GM12878 (cell line): ENCODE measurements around the gene SMG6. TPM values are rescaled to one million over a fixed set of nuclear protein-coding genes. Genes with fewer than 3 reads are reported as not detected.

Experiments
- ATAC-seq: fragments of 200-7000 bp; cut with Tn5 transposase; 3 replicates; pipeline ENCODE4 v1.9.1; 2020; ENCODE audit warnings: mild to moderate bottlenecking, moderate library complexity
- BruUV-seq: library from RNA; stranded (reverse); fragments of 400-500 nt; replicated peaks from 2 replicates; lab custom pipeline; 2021; lab: Mats Ljungman, UMichigan
- CTCF ChIA-PET: fragments of 300-600 bp; sonication (Branson Sonifier 250); formaldehyde crosslinking; extraction: SDS; loops from one replicate; lab custom pipeline; 2021; ENCODE audit warnings: inconsistent platforms; lab: Yijun Ruan, JAX
- POLR2A ChIA-PET: fragments of 350-600 bp; formaldehyde crosslinking; extraction: SDS; loops from one replicate; lab custom pipeline; 2021; ENCODE audit warnings: inconsistent platforms; lab: Charles Lee
- RAD21 ChIA-PET: fragments of 300-600 bp; sonication (Branson Sonifier 250); formaldehyde crosslinking; loops from one replicate; lab custom pipeline; 2023; ENCODE audit warnings: antibody characterized with exemption; ENCODE audit not compliant: unreplicated experiment; lab: Charles Lee
- SMC1A ChIA-PET: fragments of 300-600 bp; sonication (Branson Sonifier 250); formaldehyde crosslinking; loops from one replicate; lab custom pipeline; 2023; ENCODE audit not compliant: unreplicated experiment, uncharacterized antibody; lab: Charles Lee
- DNase-seq: peaks from one replicate; pipeline ENCODE4 v3.0.0-alpha.2; 2011; ENCODE audit warnings: low read depth, low spot score
- FAIRE-seq: peaks from 3 replicates; lab custom pipeline; 2011; peaks lifted over from hg19 to GRCh38; lab: Jason Lieb, UNC
- H2AFZ ChIP-seq: 2 replicates; pipeline ENCODE4 v1.6.0; 2011; ENCODE audit warnings: low read depth, low read length, control low read depth; ENCODE audit not compliant: control insufficient read depth
- H3K27ac ChIP-seq: 2 replicates; pipeline ENCODE4 v1.5.1; 2011; ENCODE audit warnings: control low read depth; ENCODE audit not compliant: control insufficient read depth, insufficient read depth
- H3K27me3 ChIP-seq, 2 experiments: replicated peaks in 1 of 2; 2 replicates each; pipeline versions ENCODE4 v1.6.0 to v1.6.1; 2011; ENCODE audit warnings: low read length in 1 of 2; ENCODE audit not compliant: control insufficient read depth in 2 of 2, insufficient read depth in 2 of 2
- H3K36me3 ChIP-seq, 2 experiments: 2 replicates each; pipeline ENCODE4 v1.5.1; 2011; ENCODE audit warnings: low read length in 1 of 2; ENCODE audit not compliant: control insufficient read depth in 2 of 2, insufficient read depth in 2 of 2
- H3K4me1 ChIP-seq: 2 replicates; pipeline ENCODE4 v1.6.1; 2011; ENCODE audit warnings: mild to moderate bottlenecking, low read length, moderate library complexity, mixed read lengths; ENCODE audit not compliant: control insufficient read depth, insufficient read depth
- H3K4me2 ChIP-seq: 2 replicates; pipeline ENCODE4 v1.6.0; 2011; ENCODE audit warnings: control low read depth; ENCODE audit not compliant: control insufficient read depth, insufficient read depth
- H3K4me3 ChIP-seq: fragments of 200-600 bp; sonication (generic); 2 replicates; pipeline ENCODE4 v1.5.1; 2016
- H3K79me2 ChIP-seq: 2 replicates; pipeline ENCODE4 v1.6.0; 2011; ENCODE audit warnings: low read length; ENCODE audit not compliant: control insufficient read depth, insufficient read depth
- H3K9ac ChIP-seq: 2 replicates; pipeline ENCODE4 v1.8.0; 2011; ENCODE audit warnings: low read length, control low read depth, mixed read lengths; ENCODE audit not compliant: control insufficient read depth, insufficient read depth
- H3K9me3 ChIP-seq: replicated peaks from 3 replicates; pipeline ENCODE4 v1.5.1; 2011; ENCODE audit warnings: mild to moderate bottlenecking, low read length; ENCODE audit not compliant: control insufficient read depth, insufficient read depth
- H4K20me1 ChIP-seq: 2 replicates; pipeline ENCODE4 v1.6.0; 2011; ENCODE audit not compliant: control insufficient read depth, insufficient read depth
- BCL3 ChIP-seq: IDR thresholded peaks from 2 replicates; pipeline ENCODE4 v1.6.1; 2011; ENCODE audit warnings: borderline replicate concordance, low read depth, mild to moderate bottlenecking, moderate library complexity, low read length; ENCODE audit not compliant: insufficient read depth, poor library complexity, severe bottlenecking
- CHD1 ChIP-seq: IDR thresholded peaks from 2 replicates; pipeline ENCODE4 v1.6.1; 2012; ENCODE audit warnings: low read depth, low read length, improper control_type of control experiment
- CUX1 ChIP-seq: IDR thresholded peaks from 2 replicates; pipeline ENCODE4 v1.6.1; 2012; ENCODE audit warnings: improper control_type of control experiment, low read depth, low read length; ENCODE audit not compliant: insufficient replicate concordance
- MEF2A ChIP-seq: IDR thresholded peaks from 2 replicates; pipeline ENCODE4 v1.6.1; 2011; ENCODE audit warnings: low read depth, mild to moderate bottlenecking, low read length, moderate library complexity; ENCODE audit not compliant: insufficient read depth
- MTA3 ChIP-seq: IDR thresholded peaks from 2 replicates; pipeline ENCODE4 v1.6.1; 2012; ENCODE audit warnings: low read length, inconsistent platforms, borderline replicate concordance
- STAT3 ChIP-seq: IDR thresholded peaks from 2 replicates; pipeline ENCODE4 v1.6.1; 2011; ENCODE audit warnings: low read depth, low read length, improper control_type of control experiment
- WGBS: methylation state at CpG from one replicate; pipeline ENCODE4 v1.1.6; 2016; ENCODE audit warnings: low lambda C conversion rate; ENCODE audit not compliant: insufficient replicate concordance, insufficient coverage; ENCODE audit errors: missing lambda C conversion rate; 5-methylcytosine and 5-hydroxymethylcytosine counted together
- in situ Hi-C: fragments of 300-500 bp; cut with MboI; formaldehyde crosslinking; loops from 9 replicates; pipeline ENCODE4 v1.14.3; 2018; ENCODE audit warnings: mixed read lengths
- intact Hi-C: fragments of 100-400 bp; cut with micrococcal nuclease; formaldehyde crosslinking; loops from one replicate; pipeline ENCODE4 v1.14.2; 2022; ENCODE audit not compliant: unreplicated experiment
- polyA plus RNA-seq, 11 experiments: library from polyadenylated mRNA; depleted of rRNA in 4 of 11; unstranded in 6 of 11; stranded (reverse) in 5 of 11; fragments of >200 nt; fragmentation: Nextera tagmentation in 4 of 11; fragmentation: Illumina TruSeq in 1 of 11; extraction: Ambion mirVana in 4 of 11; extraction: Trizol in 1 of 11; gene quantifications; 1 replicate in 1 of 11; 2 replicates in 10 of 11; pipeline versions ENCODE4 v1.2.1 to v1.2.3, GENCODE V29; 2011 to 2016; ENCODE audit warnings: inconsistent platforms in 2 of 11, missing spikeins in 2 of 11, low read depth in 1 of 11
- total RNA-seq, 4 experiments: library from RNA; depleted of rRNA in 3 of 4; stranded (reverse); fragments of >200 nt in 3 of 4; fragmentation: Illumina TruSeq in 1 of 4; extraction: Trizol in 1 of 4; gene quantifications; 2 replicates each; pipeline versions ENCODE4 v1.2.1 to v1.2.3, GENCODE V29; 2013 to 2021

Gene SMG6
- total and polyA plus RNA-seq, 10 of the 15 experiments (the other 5 are each of a cell fraction or from before 2014, with no cell fraction given) = 0.58 to 28.7 (median 15.7) TPM

- ATAC-seq = no peak
- 92% methylated on average over 4 of the region's 4 CpGs for WGBS
- H3K36me3 ChIP-seq = peaks cover 13 to 21% of the 10 kb centered on the region in 2 experiments; a peak in 3 of 4 replicates
These were observed 68.3 kb downstream of the SMG6 start for GRCh38 chr17:2235265-2235664.

GRCh38 chr17:2233441-2233947 is 70.1 kb downstream of the SMG6 start:
- Histone ChIP-seq H2AFZ (no peak overlapping the region), H3K27ac (no peak overlapping the region), H3K79me2 (peaks cover 16% of the 10 kb centered on the region), H3K4me1 (peaks cover 43% of the 10 kb centered on the region), H3K9ac (no peak overlapping the region), H3K9me3 (no peaks in the 10 kb centered on the region), H3K4me2 (no peak overlapping the region), H3K4me3 (no peak overlapping the region), H3K36me3 (peaks cover 13 to 26% of the 10 kb centered on the region in 2 experiments), H3K27me3 (no peaks in the 10 kb centered on the region), H4K20me1 (no peaks in the 10 kb centered on the region)
- ChIA-PET POLR2A (no interaction called here), SMC1A (interaction anchor here (2.7 to 2.8 kb wide), 2 partner anchors 10 to 11 kb away, joined by 14 to 15 read pairs; no protein-coding TSS in a partner anchor), RAD21 (interaction anchor here (0.7 to 3.5 kb wide), 3 partner anchors 10 to 30 kb away, joined by 3 to 14 read pairs (median 5); no protein-coding TSS in a partner anchor), CTCF (interaction anchor here (5.2 to 6.1 kb wide), 2 partner anchors 12 to 177 kb away, joined by 32 to 37 read pairs; partner anchors contain the start of gene HIC1)
- no peak for DNase-seq
- in situ Hi-C loops = no loop called here
- no TSS peak for BruUV-seq
- 78% methylated on average over 8 of the region's 8 CpGs for WGBS
- no peak for FAIRE-seq
- intact Hi-C loops = no loop called here
- ATAC-seq = no peak
- TF ChIP-seq CHD1 (no peak), MEF2A (no peak), STAT3 (no peak), BCL3 (no peak), MTA3 (no peak), CUX1 (no peak)

More at GRCh38 chr17:2235265-2235664, 68.3 kb downstream of the SMG6 start:
- Histone ChIP-seq H4K20me1 (no peaks in the 10 kb centered on the region), H3K4me1 (peaks cover 51% of the 10 kb centered on the region), H3K27ac (peak overlapping the region; percentile 27; the same call in 1 of the 2 replicates), H3K4me3 (no peak overlapping the region), H3K79me2 (peaks cover 14% of the 10 kb centered on the region), H3K9ac (no peak overlapping the region), H3K9me3 (no peaks in the 10 kb centered on the region), H2AFZ (no peak overlapping the region), H3K27me3 (no peaks in the 10 kb centered on the region), H3K4me2 (0 out of 2 replicates have a peak overlapping the region, but pooled peaks have one; percentile 12)
- SMC1A ChIA-PET = interaction anchor here (0.9 to 3.7 kb wide), 9 partner anchors 10 to 179 kb away, joined by 3 to 70 read pairs (median 4); no protein-coding TSS in a partner anchor
- FAIRE-seq = no peak
- no peak for DNase-seq
- intact Hi-C loops (no loop called here), in situ Hi-C loops (no loop called here)
- POLR2A ChIA-PET = interaction anchor here (0.9 to 1.5 kb wide), 3 partner anchors 12 to 180 kb away, joined by 4 to 7 read pairs (median 5); partner anchors contain the start of gene HIC1
- CTCF ChIA-PET = interaction anchor here (0.9 to 6.1 kb wide), 7 partner anchors 9 to 180 kb away, joined by 3 to 37 read pairs (median 4); partner anchors contain the start of gene HIC1
- RAD21 ChIA-PET = interaction anchor here (0.8 to 4.7 kb wide), 5 partner anchors 10 to 140 kb away, joined by 3 to 50 read pairs (median 4); no protein-coding TSS in a partner anchor
- TSS peak; percentile 20 for BruUV-seq
- TF ChIP-seq MEF2A = no peak
- TF ChIP-seq MTA3 = 0 out of 2 replicates have a peak, but pooled peaks have one; percentile 15
